ENCODE data around the gene TBC1D14.

The TBC1D14 gene

GRCh38 chr4:7027913-7028312 is 118.3 kb downstream of the TBC1D14 start:
- DNase-seq = no peak

- no peak for DNase-seq
Observed at GRCh38 chr4:7029212-7029611, 119.6 kb downstream of the TBC1D14 start.

- no peak for DNase-seq
Observed at GRCh38 chr4:7029921-7030320, 120.3 kb downstream of the TBC1D14 start.

GRCh38 chr4:7030856-7031255 is 121.2 kb downstream of the TBC1D14 start:
- DNase-seq = no peak

GRCh38 chr4:7031558-7032449 is 122.2 kb downstream of the TBC1D14 start:
- DNase-seq = no peak

GRCh38 chr4:7032596-7032995 is 123.0 kb downstream of the TBC1D14 start:
- no peak for DNase-seq

GRCh38 chr4:7034262-7035081 is 124.8 kb downstream of the TBC1D14 start:
- no peak for DNase-seq

GRCh38 chr4:7037425-7037824 is 127.8 kb downstream of the TBC1D14 start:
- DNase-seq = no peak

- no peak for DNase-seq
Observed at GRCh38 chr4:7040765-7041164, 131.1 kb downstream of the TBC1D14 start.

- no peak for DNase-seq
Observed at GRCh38 chr4:7041246-7041645, 131.6 kb downstream of the TBC1D14 start.

GRCh38 chr4:7041801-7042502 is 132.3 kb downstream of the TBC1D14 start:
- no peak for DNase-seq

- peak; percentile 30 for DNase-seq
Observed at GRCh38 chr4:7042503-7043283, 133.1 kb downstream of the TBC1D14 start.

GRCh38 chr4:7043284-7044136 is 133.9 kb downstream of the TBC1D14 start, which contains the start of gene TADA2B:
TADA2B (plus strand) TSS chr4:7043372; CDS start chr4:7043580, 208 bp downstream.
- no peak for DNase-seq

- no peak for DNase-seq
Observed at GRCh38 chr4:7044137-7044930, 134.7 kb downstream of the TBC1D14 start.

- no peak for DNase-seq
Observed at GRCh38 chr4:7045553-7045952, 135.9 kb downstream of the TBC1D14 start.

GRCh38 chr4:7045961-7046921 is 136.6 kb downstream of the TBC1D14 start:
- DNase-seq = no peak

- DNase-seq = no peak
Observed at GRCh38 chr4:7046971-7047370, 137.3 kb downstream of the TBC1D14 start.

GRCh38 chr4:7048642-7049041 is 139.0 kb downstream of the TBC1D14 start:
- no peak for DNase-seq

- DNase-seq = no peak
Observed at GRCh38 chr4:7049295-7049694, 139.7 kb downstream of the TBC1D14 start.
